ENCODE data around the gene DPF3. TPM values are rescaled to one million over a fixed set of nuclear protein-coding genes. Genes with fewer than 3 reads are reported as not detected.

Gene DPF3
- total RNA-seq, 2 experiments from 2014 or later: 0.27 to 0.31 TPM

DNA sequence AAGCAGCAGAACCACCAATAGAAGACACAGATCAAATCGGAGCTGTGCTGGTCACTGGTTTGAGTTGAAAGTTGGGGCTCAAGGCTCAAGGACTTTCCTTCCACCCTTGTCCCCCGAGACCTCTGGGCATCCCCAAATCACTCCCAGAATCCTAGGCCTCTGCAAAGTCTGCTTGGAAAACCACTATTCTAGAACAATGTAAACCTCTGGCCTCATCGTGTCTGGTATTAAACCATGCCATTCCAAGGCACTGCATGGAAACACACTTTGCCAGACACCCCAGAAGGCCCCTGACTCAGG lies 288.0 kb downstream of the DPF3 start:
- Mint-ChIP-seq H3K4me3 (no peak overlapping the region), H3K27ac (no peak overlapping the region), H3K27me3 (no peaks in the 10 kb centered on the region), H3K36me3 (ENCODE audit: low read depth) (no peaks in the 10 kb centered on the region), H3K4me1 (ENCODE audit: low read depth) (no peaks in the 10 kb centered on the region), H3K9me3 (no peaks in the 10 kb centered on the region)
- Histone ChIP-seq H3K9me3 (ENCODE audit: control insufficient read depth in 1 of 2, insufficient read depth in 1 of 2, low read length in 2 of 2) (no peaks in the 10 kb centered on the region), H3K36me3 (ENCODE audit: insufficient read depth, low read length) (no peaks in the 10 kb centered on the region), H3K4me1 (ENCODE audit: insufficient read depth, low read length) (no peaks in the 10 kb centered on the region), H3K4me3 (ENCODE audit: low read length) (no peak overlapping the region), H3K27me3 (ENCODE audit: control insufficient read depth in 1 of 2, insufficient read depth in 2 of 2, low read length in 2 of 2) (peaks cover 0 to 6% of the 10 kb centered on the region in 2 experiments), H3K27ac (ENCODE audit: low read depth in 1 of 2, low read length in 2 of 2) (no peak overlapping the region)
- POLR2A ChIA-PET: no interaction called here
- DNase-seq: no peak
- TF ChIP-seq, protein P1, sequence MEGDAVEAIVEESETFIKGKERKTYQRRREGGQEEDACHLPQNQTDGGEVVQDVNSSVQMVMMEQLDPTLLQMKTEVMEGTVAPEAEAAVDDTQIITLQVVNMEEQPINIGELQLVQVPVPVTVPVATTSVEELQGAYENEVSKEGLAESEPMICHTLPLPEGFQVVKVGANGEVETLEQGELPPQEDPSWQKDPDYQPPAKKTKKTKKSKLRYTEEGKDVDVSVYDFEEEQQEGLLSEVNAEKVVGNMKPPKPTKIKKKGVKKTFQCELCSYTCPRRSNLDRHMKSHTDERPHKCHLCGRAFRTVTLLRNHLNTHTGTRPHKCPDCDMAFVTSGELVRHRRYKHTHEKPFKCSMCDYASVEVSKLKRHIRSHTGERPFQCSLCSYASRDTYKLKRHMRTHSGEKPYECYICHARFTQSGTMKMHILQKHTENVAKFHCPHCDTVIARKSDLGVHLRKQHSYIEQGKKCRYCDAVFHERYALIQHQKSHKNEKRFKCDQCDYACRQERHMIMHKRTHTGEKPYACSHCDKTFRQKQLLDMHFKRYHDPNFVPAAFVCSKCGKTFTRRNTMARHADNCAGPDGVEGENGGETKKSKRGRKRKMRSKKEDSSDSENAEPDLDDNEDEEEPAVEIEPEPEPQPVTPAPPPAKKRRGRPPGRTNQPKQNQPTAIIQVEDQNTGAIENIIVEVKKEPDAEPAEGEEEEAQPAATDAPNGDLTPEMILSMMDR (IDR thresholded peaks at IDR 0.05): no peak
- intact Hi-C loops (cut with DNase I, micrococcal nuclease): no loop called here
- CTCF ChIA-PET: no interaction called here
- no peak for ATAC-seq (ENCODE audit: poor library complexity)

DNA sequence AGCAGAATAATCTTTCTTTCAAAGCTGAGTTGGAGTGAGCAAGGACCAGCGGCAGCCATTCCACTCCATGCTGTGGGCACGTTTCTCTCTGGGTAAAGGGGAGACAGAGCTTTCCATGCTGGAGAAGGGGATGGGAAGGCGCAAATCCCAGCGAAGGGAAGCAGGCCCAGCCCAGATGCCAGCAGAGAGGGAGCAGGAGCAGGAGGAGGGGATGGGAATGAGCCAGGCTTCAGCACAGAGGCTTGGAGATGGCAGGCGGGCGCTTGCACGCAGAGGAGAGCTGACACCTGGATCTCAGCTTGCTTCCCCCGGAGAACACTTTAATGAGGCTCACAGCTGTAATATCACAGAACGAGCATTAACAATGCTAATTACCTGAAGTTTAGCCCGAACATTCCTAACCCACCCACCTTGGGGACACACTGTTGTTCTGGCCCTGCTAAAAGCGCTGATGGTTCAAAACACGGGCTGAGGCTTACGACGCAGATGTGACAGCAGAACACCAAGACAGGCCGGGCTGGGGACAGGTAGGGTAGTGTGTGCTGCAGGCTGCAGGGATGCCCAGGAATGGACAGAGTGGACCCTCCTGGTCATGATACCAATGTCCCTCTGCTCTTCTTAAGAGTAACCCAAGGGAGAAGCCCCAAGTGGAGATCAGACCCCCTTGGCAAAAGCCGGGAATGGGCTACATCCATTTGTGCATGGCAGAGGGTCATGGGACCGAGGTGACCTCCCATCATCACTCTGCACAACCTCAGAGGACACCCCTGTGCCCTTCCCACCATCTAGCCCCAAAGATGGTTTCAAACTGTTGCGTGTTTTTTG lies 288.6 kb downstream of the DPF3 start:
- POLR2A ChIA-PET: no interaction called here
- ATAC-seq (ENCODE audit: poor library complexity) (no peak), DNase-seq (no peak)
- CTCF ChIA-PET: no interaction called here
- Mint-ChIP-seq H3K4me3 (no peak overlapping the region), H3K27ac (no peak overlapping the region), H3K9me3 (no peaks in the 10 kb centered on the region), H3K27me3 (no peaks in the 10 kb centered on the region), H3K36me3 (ENCODE audit: low read depth) (no peaks in the 10 kb centered on the region), H3K4me1 (ENCODE audit: low read depth) (no peaks in the 10 kb centered on the region)
- intact Hi-C loops (cut with DNase I, micrococcal nuclease): no loop called here
- Histone ChIP-seq H3K36me3 (ENCODE audit: insufficient read depth, low read length) (no peaks in the 10 kb centered on the region), H3K9me3 (ENCODE audit: control insufficient read depth in 1 of 2, insufficient read depth in 1 of 2, low read length in 2 of 2) (no peaks in the 10 kb centered on the region), H3K27me3 (ENCODE audit: control insufficient read depth in 1 of 2, insufficient read depth in 2 of 2, low read length in 2 of 2) (peaks cover 0 to 6% of the 10 kb centered on the region in 2 experiments), H3K27ac (ENCODE audit: low read depth in 1 of 2, low read length in 2 of 2) (no peak overlapping the region), H3K4me3 (ENCODE audit: low read length) (no peak overlapping the region), H3K4me1 (ENCODE audit: insufficient read depth, low read length) (no peaks in the 10 kb centered on the region)
- TF ChIP-seq, protein P1 (IDR thresholded peaks at IDR 0.05): no peak

DNA sequence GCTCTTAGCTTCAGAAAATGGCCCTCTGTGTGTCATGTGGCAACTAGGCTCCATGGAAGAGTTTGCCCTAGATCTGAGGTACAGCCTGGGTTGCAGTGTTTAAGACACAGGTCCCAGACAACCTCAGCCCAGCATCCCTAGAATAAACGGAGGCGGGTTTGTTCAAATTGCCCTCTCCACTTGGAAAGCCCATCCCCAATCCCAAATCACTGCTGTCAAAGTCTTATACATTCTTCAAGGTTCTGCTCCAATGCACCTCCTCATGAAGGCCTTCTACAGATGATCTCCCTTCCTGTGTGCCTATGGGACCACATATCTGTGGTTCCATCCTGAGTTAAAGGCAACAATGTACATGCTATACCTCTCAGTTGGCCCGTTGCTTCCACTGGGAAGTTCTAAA lies 289.8 kb downstream of the DPF3 start:
- H3K4me3 Mint-ChIP-seq: no peak overlapping the region
- ChIA-PET CTCF (no interaction called here), POLR2A (no interaction called here)
- intact Hi-C loops (cut with DNase I, micrococcal nuclease): no loop called here
- H3K9me3 Mint-ChIP-seq: no peaks in the 10 kb centered on the region
- Histone ChIP-seq H3K36me3 (ENCODE audit: insufficient read depth, low read length) (no peaks in the 10 kb centered on the region), H3K4me3 (ENCODE audit: low read length) (no peak overlapping the region), H3K27ac (ENCODE audit: low read depth in 1 of 2, low read length in 2 of 2) (no peak overlapping the region), H3K4me1 (ENCODE audit: insufficient read depth, low read length) (no peaks in the 10 kb centered on the region), H3K27me3 (ENCODE audit: control insufficient read depth in 1 of 2, insufficient read depth in 2 of 2, low read length in 2 of 2) (peaks cover 0 to 6% of the 10 kb centered on the region in 2 experiments), H3K9me3 (ENCODE audit: control insufficient read depth in 1 of 2, insufficient read depth in 1 of 2, low read length in 2 of 2) (no peaks in the 10 kb centered on the region)
- DNase-seq: no peak
- H3K36me3 Mint-ChIP-seq (ENCODE audit: low read depth): no peaks in the 10 kb centered on the region
- H3K4me1 Mint-ChIP-seq (ENCODE audit: low read depth): no peaks in the 10 kb centered on the region
- TF ChIP-seq, protein P1 (IDR thresholded peaks at IDR 0.05): no peak
- no peaks in the 10 kb centered on the region for H3K27me3 Mint-ChIP-seq
- H3K27ac Mint-ChIP-seq: no peak overlapping the region
- ATAC-seq (ENCODE audit: poor library complexity): no peak
